Measurements from ENCODE around the gene PERCC1.
A peak's percentile ranks its signal among the peaks of the same experiment; 100 is the strongest.
"Not testable (repeated sequence)": the region's sequence is repeated elsewhere in the genome, so short reads cannot be mapped to it uniquely, and the experiment has no call there.

Gene PERCC1

GRCh38 chr16:1466054-1466453 is 35.2 kb downstream of the PERCC1 start:
- no peak for DNase-seq (ENCODE audit: extremely low read depth in 1 of 2, low read depth in 1 of 2)

GRCh38 chr16:1466968-1467521 is 36.2 kb downstream of the PERCC1 start:
- no peak for DNase-seq (ENCODE audit: extremely low read depth in 1 of 2, low read depth in 1 of 2)

- no peak for DNase-seq (ENCODE audit: extremely low read depth in 1 of 2, low read depth in 1 of 2)
Observed at GRCh38 chr16:1468426-1468810, 37.5 kb downstream of the PERCC1 start.

- DNase-seq (ENCODE audit: extremely low read depth in 1 of 2, low read depth in 1 of 2): not testable (repeated sequence)
Observed at GRCh38 chr16:1469141-1469540, 38.3 kb downstream of the PERCC1 start.

- DNase-seq (ENCODE audit: extremely low read depth in 1 of 2, low read depth in 1 of 2): no peak
Observed at GRCh38 chr16:1469693-1470201, 38.9 kb downstream of the PERCC1 start.

- DNase-seq (ENCODE audit: extremely low read depth in 1 of 2, low read depth in 1 of 2): no peak
Observed at GRCh38 chr16:1470481-1471251, 39.8 kb downstream of the PERCC1 start.

- DNase-seq (ENCODE audit: extremely low read depth in 1 of 2, low read depth in 1 of 2): no peak
Observed at GRCh38 chr16:1471569-1472194, 40.8 kb downstream of the PERCC1 start.

GRCh38 chr16:1472974-1473373 is 42.1 kb downstream of the PERCC1 start:
- DNase-seq (ENCODE audit: extremely low read depth in 1 of 2, low read depth in 1 of 2): no peak

GRCh38 chr16:1474082-1474795 is 43.4 kb downstream of the PERCC1 start:
- no peak for DNase-seq (ENCODE audit: extremely low read depth in 1 of 2, low read depth in 1 of 2)

- peak; percentile 44 to 81 for DNase-seq (ENCODE audit: extremely low read depth in 1 of 2, low read depth in 1 of 2)
Observed at GRCh38 chr16:1474796-1475551, 44.1 kb downstream of the PERCC1 start, which contains the start of gene CLCN7. CLCN7 (minus strand) TSS chr16:1475028; CDS start chr16:1474974, 54 bp downstream.

- DNase-seq (ENCODE audit: extremely low read depth in 1 of 2, low read depth in 1 of 2): no peak
Observed at GRCh38 chr16:1475552-1476114, 44.8 kb downstream of the PERCC1 start.

- no peak for DNase-seq (ENCODE audit: extremely low read depth in 1 of 2, low read depth in 1 of 2)
Observed at GRCh38 chr16:1477033-1477432, 46.2 kb downstream of the PERCC1 start.

GRCh38 chr16:1478937-1479336 is 48.1 kb downstream of the PERCC1 start:
- not testable (repeated sequence) for DNase-seq (ENCODE audit: extremely low read depth in 1 of 2, low read depth in 1 of 2)

- no peak for DNase-seq (ENCODE audit: extremely low read depth in 1 of 2, low read depth in 1 of 2)
Observed at GRCh38 chr16:1481906-1482835, 51.3 kb downstream of the PERCC1 start.

Data from activated CD8-positive, alpha-beta memory T cell treated with anti-CD3 and anti-CD28 coated beads for 1 hour (primary cell).